ENCODE results near the gene RNGTT. TPM values are rescaled to one million over a fixed set of nuclear protein-coding genes. Genes with fewer than 3 reads are reported as not detected.

RNGTT gene
- total RNA-seq, 1 donor from 2014 or later = 13.1 TPM

GRCh38 chr6:89008001-89008814 lies 44.8 kb upstream of the RNGTT start:
- no peak for TF ChIP-seq CTCF (IDR thresholded peaks at IDR 0.05)
- Mint-ChIP-seq H3K27ac (ENCODE audit: unreplicated experiment) (no peak overlapping the region), H3K27me3 (ENCODE audit: low read depth) (no peaks in the 10 kb centered on the region), H3K4me1 (ENCODE audit: low read depth) (peaks cover 13% of the 10 kb centered on the region), H3K36me3 (ENCODE audit: low read depth) (no peaks in the 10 kb centered on the region), H3K4me3 (ENCODE audit: unreplicated experiment) (no peak overlapping the region), H3K9me3 (ENCODE audit: low read depth) (no peaks in the 10 kb centered on the region)
- DNase-seq (ENCODE audit: low spot score) = no peak

- no peak overlapping the region for H3K4me3 Mint-ChIP-seq (ENCODE audit: unreplicated experiment)
- peaks cover 13% of the 10 kb centered on the region for H3K4me1 Mint-ChIP-seq (ENCODE audit: low read depth)
- TF ChIP-seq CTCF (IDR thresholded peaks at IDR 0.05) = no peak
- H3K27ac Mint-ChIP-seq (ENCODE audit: unreplicated experiment) = no peak overlapping the region
- no peak for DNase-seq (ENCODE audit: low spot score)
- no peaks in the 10 kb centered on the region for H3K9me3 Mint-ChIP-seq (ENCODE audit: low read depth)
- no peaks in the 10 kb centered on the region for H3K27me3 Mint-ChIP-seq (ENCODE audit: low read depth)
- no peaks in the 10 kb centered on the region for H3K36me3 Mint-ChIP-seq (ENCODE audit: low read depth)
Measured at GRCh38 chr6:89007209-89008000, 44.0 kb upstream of the RNGTT start.

- no peaks in the 10 kb centered on the region for H3K9me3 Mint-ChIP-seq (ENCODE audit: low read depth)
- no peaks in the 10 kb centered on the region for H3K36me3 Mint-ChIP-seq (ENCODE audit: low read depth)
- H3K27me3 Mint-ChIP-seq (ENCODE audit: low read depth) = no peaks in the 10 kb centered on the region
- no peak overlapping the region for H3K27ac Mint-ChIP-seq (ENCODE audit: unreplicated experiment)
- no peak for TF ChIP-seq CTCF (IDR thresholded peaks at IDR 0.05)
- H3K4me1 Mint-ChIP-seq (ENCODE audit: low read depth) = peaks cover 3% of the 10 kb centered on the region
- H3K4me3 Mint-ChIP-seq (ENCODE audit: unreplicated experiment) = no peak overlapping the region
- no peak for DNase-seq (ENCODE audit: low spot score)
Measured at GRCh38 chr6:89002523-89002922, 39.1 kb upstream of the RNGTT start.

- no peaks in the 10 kb centered on the region for H3K27me3 Mint-ChIP-seq (ENCODE audit: low read depth)
- H3K36me3 Mint-ChIP-seq (ENCODE audit: low read depth) = no peaks in the 10 kb centered on the region
- TF ChIP-seq CTCF (IDR thresholded peaks at IDR 0.05) = no peak
- no peaks in the 10 kb centered on the region for H3K4me1 Mint-ChIP-seq (ENCODE audit: low read depth)
- no peak overlapping the region for H3K4me3 Mint-ChIP-seq (ENCODE audit: unreplicated experiment)
- DNase-seq (ENCODE audit: low spot score) = no peak
- no peak overlapping the region for H3K27ac Mint-ChIP-seq (ENCODE audit: unreplicated experiment)
- no peaks in the 10 kb centered on the region for H3K9me3 Mint-ChIP-seq (ENCODE audit: low read depth)
Measured at GRCh38 chr6:88997327-88997726, 33.9 kb upstream of the RNGTT start.

GRCh38 chr6:88992741-88993552 lies 29.5 kb upstream of the RNGTT start:
- Mint-ChIP-seq H3K4me1 (ENCODE audit: low read depth) (peaks cover 3% of the 10 kb centered on the region), H3K4me3 (ENCODE audit: unreplicated experiment) (no peak overlapping the region), H3K27ac (ENCODE audit: unreplicated experiment) (no peak overlapping the region), H3K9me3 (ENCODE audit: low read depth) (no peaks in the 10 kb centered on the region), H3K36me3 (ENCODE audit: low read depth) (no peaks in the 10 kb centered on the region), H3K27me3 (ENCODE audit: low read depth) (no peaks in the 10 kb centered on the region)
- DNase-seq (ENCODE audit: low spot score) = no peak
- no peak for TF ChIP-seq CTCF (IDR thresholded peaks at IDR 0.05)
